Left colon (tissue), 2 donors: Measurements from ENCODE around the gene FAM229A. TPM values are rescaled to one million over a fixed set of nuclear protein-coding genes. Genes with fewer than 3 reads are reported as not detected.
"Not testable (repeated sequence)": the region's sequence is repeated elsewhere in the genome, so short reads cannot be mapped to it uniquely, and the experiment has no call there.

ENCODE experiments used
- ATAC-seq: fragments of 200-7000 bp; cut with Tn5 transposase; one replicate; pipeline ENCODE4 v1.9.1; 2020; ENCODE audit warnings: mild to moderate bottlenecking, moderate library complexity
- DNase-seq, 2 donors: peaks; one replicate each; pipeline ENCODE4 v3.0.0-alpha.2; 2020
- intact Hi-C, 2 donors: fragments of 100-400 bp; cut with DNase I in 1 of 2; cut with micrococcal nuclease in 1 of 2; formaldehyde crosslinking; loops; one replicate each; pipeline versions ENCODE4 v1.11.2 to v1.14.0; 2022; cut with DNase I, micrococcal nuclease
- long read RNA-seq: library from polyadenylated mRNA; unstranded; transcript quantifications from one replicate; pipeline ENCODE4 v2.0.0, GENCODE V29; 2021
- total RNA-seq, 2 donors: library from RNA; stranded (reverse); fragmentation: NEBNext Ultra II Directional; extraction: Animal tissue kit (Norgen Biotek cat#: 25700); gene quantifications; one replicate each; pipeline ENCODE4 v1.2.1, GENCODE V29; 2021
- donor health status: DM: no; HTN: no; CAD: no.
- donor health status: DM: yes; HTN: yes; CAD: no.

The FAM229A gene
- total RNA-seq: 1 to 10 TPM; 7.9 to 8.9 TPM
- long read RNA-seq, partial matches to known transcripts: 0 of 4 reads
- long read RNA-seq, other reads (novel, unspliced or antisense): 0 of 4 reads

GRCh38 chr1:32362474-32363313 lies at the start of gene FAM229A, which contains the start of gene TSSK3:
Gene FAM229A, minus strand, starts transcription at chr1:32362485. Its CDS starts 394 bp downstream, at chr1:32362091.
Gene TSSK3, plus strand, starts transcription at chr1:32362539. Its CDS starts 163 bp downstream, at chr1:32362702.
- intact Hi-C loops: no loop called here
- DNase-seq (no peak), ATAC-seq (no peak)

DNA sequence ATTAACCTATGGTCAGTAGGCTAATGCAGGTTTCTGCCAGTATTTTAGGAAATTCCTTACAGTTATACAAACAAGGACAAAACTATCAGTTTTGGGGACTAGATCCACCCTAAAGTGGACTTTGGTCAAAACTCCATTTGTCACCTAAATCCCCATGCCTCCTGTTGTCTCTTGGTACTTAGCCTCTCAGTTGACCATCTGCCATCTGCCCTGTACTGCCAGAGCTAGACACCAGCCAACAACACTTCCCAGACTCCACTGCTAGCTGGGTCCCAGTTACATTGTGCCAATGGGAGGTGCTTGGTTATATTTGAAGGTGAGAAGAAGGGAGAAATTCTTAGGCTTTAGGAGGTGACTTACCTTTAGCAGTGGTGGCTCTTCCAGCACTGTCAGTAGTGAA lies 49.0 kb upstream of the FAM229A start:
- ATAC-seq: no peak

DNA sequence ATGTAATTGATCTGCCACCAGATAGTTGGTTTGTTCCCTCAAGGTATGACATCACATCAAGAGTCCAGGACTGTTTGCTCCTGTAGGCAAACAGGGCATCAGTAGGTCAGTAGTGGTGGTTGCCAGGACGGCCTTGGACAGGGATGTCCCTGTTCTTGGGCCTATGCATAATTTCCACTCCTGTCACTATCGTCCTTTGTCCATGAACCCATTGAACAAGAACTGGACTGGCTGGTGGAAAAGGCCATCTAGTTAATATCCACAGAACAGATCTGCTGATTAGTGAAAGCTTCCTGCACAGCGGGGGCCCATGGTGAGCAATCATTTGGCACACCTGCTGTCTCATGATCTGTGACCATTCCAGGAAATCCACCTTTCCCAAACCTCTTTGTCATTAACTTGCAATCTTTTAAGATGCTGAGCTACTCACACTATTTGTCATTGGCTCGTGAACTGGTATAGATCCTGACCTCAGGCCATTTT lies 44.4 kb upstream of the FAM229A start:
- no peak for DNase-seq
- intact Hi-C loops: no loop called here
- ATAC-seq: no peak

More for the DNA sequence above, 49.0 kb upstream of the FAM229A start:
- intact Hi-C loops: no loop called here
- DNase-seq: no peak

GRCh38 chr1:32405672-32406467 lies 43.6 kb upstream of the FAM229A start:
- intact Hi-C loops: no loop called here
- ATAC-seq (no peak), DNase-seq (no peak)

DNA sequence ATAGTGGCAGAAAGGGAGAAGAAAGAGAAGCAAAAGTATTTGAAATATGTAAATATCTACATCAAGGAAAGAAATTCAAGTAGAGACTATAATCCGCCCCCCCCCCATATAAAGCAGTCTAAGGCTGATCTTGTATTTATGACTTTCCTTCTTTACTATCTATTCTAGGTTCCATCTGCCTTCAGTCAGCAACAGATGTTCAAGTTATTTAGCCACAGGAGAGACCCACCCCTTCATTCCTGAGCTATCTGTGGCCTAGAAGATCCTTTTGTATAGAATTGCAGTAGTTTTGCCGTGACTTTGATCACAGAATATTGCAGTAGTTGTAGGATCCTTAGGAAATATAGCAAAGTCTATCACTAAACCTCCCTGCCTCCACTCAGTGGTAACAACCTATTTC lies 42.7 kb upstream of the FAM229A start:
- ATAC-seq: no peak
- no peak for DNase-seq
- intact Hi-C loops: no loop called here

DNA sequence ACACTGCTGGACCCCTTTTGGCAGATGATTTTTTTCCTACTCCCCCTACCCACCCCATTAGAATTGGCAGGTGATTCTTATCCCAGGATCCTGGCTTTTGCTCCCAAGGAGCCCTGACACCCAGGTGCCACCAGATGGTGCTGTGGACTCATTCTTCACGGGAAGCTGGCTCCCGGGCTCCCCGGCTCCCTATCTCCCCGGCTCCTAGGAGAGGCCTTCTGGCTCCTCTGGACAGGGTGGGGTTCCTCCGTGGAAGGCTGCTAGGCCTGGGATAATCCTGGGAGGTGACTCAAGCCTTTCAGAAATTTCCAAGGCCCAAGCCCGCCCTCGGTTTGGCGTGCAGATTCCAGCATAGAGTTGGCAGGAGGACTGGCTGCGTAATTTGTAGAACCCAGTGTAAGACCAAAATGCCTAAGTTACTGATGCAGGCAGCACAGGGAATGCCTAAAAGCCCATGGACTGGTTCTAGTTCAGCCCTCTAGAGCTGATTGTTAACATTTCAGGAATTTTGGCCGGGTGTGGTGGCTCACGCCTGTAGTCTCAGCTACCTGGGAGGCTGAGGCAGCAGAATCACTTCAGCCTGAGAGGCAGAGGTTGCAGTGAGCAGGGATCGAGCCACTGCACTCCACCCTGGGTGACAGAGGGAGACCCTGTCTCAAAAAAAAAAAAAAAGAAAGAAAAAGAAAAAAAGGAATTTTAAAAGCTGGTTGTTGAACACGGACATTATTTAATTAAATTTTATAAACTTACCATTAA lies 38.8 kb upstream of the FAM229A start:
- ATAC-seq: peak; percentile 98
- DNase-seq: peak; percentile 83 to 88
- intact Hi-C loops: no loop called here

GRCh38 chr1:32399843-32400242 lies 37.6 kb upstream of the FAM229A start:
- intact Hi-C loops: no loop called here
- DNase-seq: no peak

GRCh38 chr1:32398401-32398800 lies 36.1 kb upstream of the FAM229A start:
- ATAC-seq: no peak
- intact Hi-C loops: no loop called here
- DNase-seq: no peak

More at GRCh38 chr1:32399843-32400242, 37.6 kb upstream of the FAM229A start:
- ATAC-seq: no peak

DNA sequence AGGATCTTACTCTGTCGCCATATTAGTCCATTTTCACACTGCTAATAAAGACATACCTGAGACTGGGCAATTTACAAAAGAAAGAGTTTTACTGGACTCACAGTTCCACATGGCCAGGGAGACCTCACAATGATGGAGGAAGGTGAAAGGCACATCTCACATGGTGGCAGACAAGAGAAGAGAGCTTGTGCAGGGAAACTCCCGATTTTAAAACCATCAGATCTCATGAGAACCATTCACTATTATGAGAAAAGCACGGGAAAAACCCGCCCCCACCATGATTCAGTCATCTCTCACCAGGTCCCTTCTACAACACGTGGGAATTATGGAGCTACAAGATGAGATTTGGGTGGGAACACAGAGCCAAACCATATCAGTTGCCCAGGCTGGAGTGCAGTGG lies 34.2 kb upstream of the FAM229A start:
- ATAC-seq, DNase-seq, intact Hi-C loops: not testable (repeated sequence)

- intact Hi-C loops: no loop called here
- DNase-seq: no peak
- peak; percentile 14 for ATAC-seq
These were observed 32.7 kb upstream of the FAM229A start for GRCh38 chr1:32394890-32395432.

GRCh38 chr1:32394141-32394889 lies 32.0 kb upstream of the FAM229A start, which contains the start of gene BSDC1:
Gene BSDC1, minus strand, starts transcription at chr1:32394441. Its CDS starts 27 bp downstream, at chr1:32394414.
- intact Hi-C loops: no loop called here
- DNase-seq (peak; percentile 99), ATAC-seq (peak; percentile 94)

DNA sequence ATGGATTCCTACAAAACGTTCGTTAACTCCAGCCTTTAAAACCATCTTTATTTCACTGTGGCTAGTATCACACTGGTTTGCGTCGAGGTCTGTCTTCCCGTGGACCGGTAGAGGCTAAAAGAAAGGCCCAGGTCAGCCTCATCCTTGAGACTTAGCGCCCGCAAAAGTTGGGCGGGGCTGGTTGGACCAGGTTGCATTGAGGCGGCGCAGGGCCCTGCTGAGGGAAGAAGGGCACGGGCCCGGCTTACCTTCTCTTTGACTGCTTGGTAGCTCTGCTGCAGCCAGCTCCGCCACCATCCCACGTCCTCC lies 31.5 kb upstream of the FAM229A start:
- DNase-seq (peak; percentile 62 to 74), ATAC-seq (peak; percentile 59)
- intact Hi-C loops: no loop called here

- DNase-seq: no peak
- intact Hi-C loops: no loop called here
- ATAC-seq: no peak
These were observed 30.9 kb upstream of the FAM229A start for GRCh38 chr1:32393136-32393535.

DNA sequence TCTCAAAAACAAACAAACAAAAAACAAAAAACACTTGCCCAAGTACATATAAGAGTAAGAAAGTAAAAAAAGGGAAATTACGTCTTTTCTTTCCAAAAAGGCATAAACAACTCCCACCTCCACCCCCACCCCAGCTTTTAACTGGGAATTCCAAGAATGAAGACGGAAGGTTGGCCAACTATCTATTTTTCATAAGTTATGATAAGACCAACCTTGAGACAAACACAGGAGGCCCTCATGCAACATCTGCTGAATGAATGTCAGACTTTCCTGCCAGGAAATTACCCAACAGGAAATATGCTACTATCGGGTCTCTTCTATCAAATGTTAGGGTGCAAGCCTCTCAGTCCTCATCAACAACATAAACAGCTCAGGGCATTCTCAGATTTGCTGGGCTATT lies 30.0 kb upstream of the FAM229A start:
- no peak for ATAC-seq
- DNase-seq: no peak
- intact Hi-C loops: no loop called here

DNA sequence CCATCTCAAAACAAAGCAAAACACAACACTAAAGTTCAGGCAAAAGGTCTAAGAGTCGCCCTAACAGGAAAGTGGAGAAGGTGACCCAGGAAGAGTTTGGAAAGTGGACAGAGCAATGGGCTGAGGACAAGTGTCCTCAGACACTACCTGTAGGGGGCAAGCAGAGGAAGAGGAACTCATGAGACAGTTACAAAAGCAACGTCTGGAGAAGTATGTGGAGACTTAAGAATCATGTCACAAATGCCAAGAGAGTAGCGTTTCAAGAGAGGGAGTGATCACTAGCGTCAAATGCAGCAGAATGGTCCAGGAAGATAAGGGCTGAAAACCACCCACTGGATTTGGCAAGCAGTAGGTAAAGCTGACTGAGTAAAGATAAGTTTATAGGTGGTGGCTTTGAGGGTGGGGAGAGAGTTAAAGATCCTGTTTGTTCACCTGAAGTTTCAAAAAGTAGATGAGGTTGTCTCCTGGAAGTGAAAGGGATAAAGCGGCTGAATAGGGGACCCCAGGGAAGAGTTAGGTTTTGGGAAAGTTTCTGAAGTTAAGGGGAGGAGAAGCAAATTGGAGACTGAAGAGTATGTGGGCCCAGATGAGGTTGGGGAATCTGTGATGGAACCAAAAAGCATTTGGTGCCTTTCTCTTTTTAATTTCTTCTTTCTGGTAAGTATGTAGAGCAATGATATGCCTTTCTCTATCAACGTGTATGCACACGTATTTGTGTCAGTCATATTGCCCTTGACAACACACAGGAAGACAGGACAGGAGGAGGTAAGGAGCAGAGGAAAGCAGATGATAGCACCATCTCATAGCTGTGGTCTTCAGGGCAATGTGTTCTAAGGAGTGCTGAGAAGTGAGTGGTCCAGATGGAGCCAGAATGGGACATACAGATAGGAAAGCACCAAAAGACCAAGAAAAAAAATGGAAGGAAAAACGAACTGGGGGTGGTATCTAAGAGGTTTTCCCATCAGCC lies 28.9 kb upstream of the FAM229A start:
- no peak for DNase-seq
- intact Hi-C loops: no loop called here
- ATAC-seq: no peak

GRCh38 chr1:32388641-32389040 lies 26.4 kb upstream of the FAM229A start:
- ATAC-seq (no peak), DNase-seq (no peak)
- intact Hi-C loops: no loop called here
